K562 (cell line): ENCODE data around the gene PPP1R1C.

Source experiments
- CEBPB ChIP-seq: fragments of 450-650 bp; IDR thresholded peaks from 2 replicates; pipeline ENCODE4 v1.6.1; 2016; ENCODE audit warnings: missing genetic modification characterization, missing compliant biosample characterization
- CTCF ChIP-seq, 3 experiments: IDR thresholded peaks in 2 of 3; conservative IDR thresholded peaks in 1 of 3; 2 replicates each; pipeline ENCODE4 v1.5.1; 2011 to 2012; ENCODE audit warnings: low read length in 3 of 3, mild to moderate bottlenecking in 3 of 3, control low read depth in 2 of 3, improper control_type of control experiment in 1 of 3, inconsistent platforms in 1 of 3, low read depth in 1 of 3, mixed read lengths in 1 of 3, moderate library complexity in 1 of 3; ENCODE audit not compliant: insufficient read depth in 2 of 3
- POLR2AphosphoS5 ChIP-seq: IDR thresholded peaks from 2 replicates; pipeline ENCODE4 v1.6.1; 2011; ENCODE audit warnings: mild to moderate bottlenecking, low read depth, low read length, moderate library complexity; ENCODE audit not compliant: control insufficient read depth, insufficient read depth
- RAD21 ChIP-seq, 2 experiments: fragments of 250-450 bp in 1 of 2; fragments of 450-650 bp in 1 of 2; sonication (Bioruptor Pico) in 1 of 2; formaldehyde crosslinking in 1 of 2; IDR thresholded peaks in 1 of 2; conservative IDR thresholded peaks in 1 of 2; 2 replicates each; pipeline versions ENCODE4 v1.4.0 to v1.8.0; 2020 to 2022; ENCODE audit warnings: mild to moderate bottlenecking in 2 of 2, moderate library complexity in 1 of 2
- TFAM ChIP-seq: fragments of 250-450 bp; sonication (Bioruptor Pico); conservative IDR thresholded peaks from 2 replicates; pipeline ENCODE4 v1.5.0; 2021; ENCODE audit warnings: mild to moderate bottlenecking, moderate library complexity
- ZNF609 ChIP-seq: sonication (generic); formaldehyde crosslinking; IDR thresholded peaks from 2 replicates; pipeline ENCODE4 v1.8.1; 2023; ENCODE audit warnings: missing genetic modification reagents, mild to moderate bottlenecking, borderline replicate concordance

- TF ChIP-seq RAD21 (CRISPR knock-in tag; conservative IDR thresholded peaks at IDR 0.05 in 1 of 2, IDR thresholded peaks at IDR 0.05 in 1 of 2), result no peak
- no peak for TF ChIP-seq CTCF (IDR thresholded peaks at IDR 0.05 in 2 of 3, conservative IDR thresholded peaks at IDR 0.05 in 1 of 3; ENCODE audit: insufficient read depth in 2 of 3, low read depth in 1 of 3, low read length in 3 of 3)
- no peak for TF ChIP-seq POLR2AphosphoS5
- no peak for TF ChIP-seq ZNF609
- TF ChIP-seq CEBPB (tag), result no peak
- TF ChIP-seq TFAM (CRISPR knock-in tag), result no peak
These were observed 34.1 kb downstream of the PPP1R1C start for GRCh38 chr2:182019731-182020130.
